Endothelial cell of umbilical vein (primary cell): ENCODE results near the gene C16orf86. TPM values are rescaled to one million over a fixed set of nuclear protein-coding genes. Genes with fewer than 3 reads are reported as not detected.

Experiments
- BruUV-seq: library from RNA; stranded (reverse); fragments of 400-500 nt; replicated peaks from 2 replicates; lab custom pipeline; 2021; lab: Mats Ljungman, UMichigan
- CTCF ChIA-PET: fragments of 300-600, 350-600 bp; sonication (Branson Sonifier 250); formaldehyde crosslinking; loops from one replicate; lab custom pipeline; 2021; ENCODE audit warnings: antibody characterized with exemption, inconsistent platforms; lab: Charles Lee
- POLR2A ChIA-PET: fragments of 300-600, 350-600 bp; sonication (Branson Sonifier 250); formaldehyde crosslinking; loops from one replicate; lab custom pipeline; 2021; ENCODE audit warnings: antibody characterized with exemption, inconsistent platforms; lab: Charles Lee
- DNase-seq: peaks from one replicate; pipeline ENCODE4 v3.0.0-alpha.2; 2011; ENCODE audit warnings: low read depth, low spot score
- FAIRE-seq: peaks from 2 replicates; lab custom pipeline; 2011; peaks lifted over from hg19 to GRCh38; lab: Jason Lieb, UNC
- H2AFZ ChIP-seq: 2 replicates; pipeline ENCODE4 v1.6.0; 2012; ENCODE audit warnings: low read depth, low read length, control low read depth, inconsistent platforms
- H3K27ac ChIP-seq: 2 replicates; pipeline ENCODE4 v1.5.1; 2011; ENCODE audit warnings: low read depth, mild to moderate bottlenecking, control low read depth, low read length, moderate library complexity; ENCODE audit not compliant: insufficient read depth
- H3K27me3 ChIP-seq, 2 experiments: 2 replicates each; pipeline versions ENCODE4 v1.6.0 to v1.6.1; 2011; ENCODE audit warnings: low read length in 2 of 2, mixed read lengths in 1 of 2; ENCODE audit not compliant: control insufficient read depth in 2 of 2, insufficient read depth in 2 of 2
- H3K36me3 ChIP-seq, 2 experiments: 2 replicates in 1 of 2; 3 replicates in 1 of 2; pipeline ENCODE4 v1.5.1; 2011; ENCODE audit warnings: low read length in 2 of 2, mild to moderate bottlenecking in 1 of 2, moderate library complexity in 1 of 2; ENCODE audit not compliant: control insufficient read depth in 2 of 2, insufficient read depth in 2 of 2; ENCODE audit errors: extremely low read depth in 1 of 2
- H3K4me1 ChIP-seq: 3 replicates; pipeline ENCODE4 v1.5.1; 2011; ENCODE audit warnings: mild to moderate bottlenecking, low read length; ENCODE audit not compliant: control insufficient read depth, insufficient read depth; ENCODE audit errors: extremely low read depth
- H3K4me2 ChIP-seq: 2 replicates; pipeline ENCODE4 v1.6.1; 2011; ENCODE audit warnings: low read length, control low read depth, mixed read lengths; ENCODE audit not compliant: insufficient read depth
- H3K4me3 ChIP-seq, 3 experiments: fragments of 200-600 bp in 1 of 3; sonication (generic), shearing (Covaris generic) in 1 of 3; replicated peaks in 1 of 3; 2 replicates each; pipeline ENCODE4 v1.5.1; 2011 to 2016; ENCODE audit warnings: control low read depth in 3 of 3, low read length in 3 of 3, mild to moderate bottlenecking in 2 of 3, inconsistent platforms in 1 of 3, low read depth in 1 of 3, moderate library complexity in 1 of 3; ENCODE audit not compliant: insufficient read depth in 1 of 3
- H3K79me2 ChIP-seq: 2 replicates; pipeline ENCODE4 v1.6.0; 2012; ENCODE audit warnings: low read length, inconsistent platforms; ENCODE audit not compliant: control insufficient read depth, insufficient read depth
- H3K9ac ChIP-seq: replicated peaks from 2 replicates; pipeline ENCODE3; 2011; ENCODE audit warnings: low read length, control low read depth; ENCODE audit not compliant: insufficient read depth; ENCODE audit errors: extremely low read depth
- H3K9me1 ChIP-seq: replicated peaks from 3 replicates; pipeline ENCODE4 v1.6.0; 2011; ENCODE audit warnings: mild to moderate bottlenecking, low read length; ENCODE audit not compliant: control insufficient read depth, insufficient read depth; ENCODE audit errors: extremely low read depth
- H3K9me3 ChIP-seq: replicated peaks from 2 replicates; pipeline ENCODE4 v1.5.1; 2012; ENCODE audit warnings: low read length, inconsistent platforms; ENCODE audit not compliant: control insufficient read depth, insufficient read depth
- H4K20me1 ChIP-seq: replicated peaks from 2 replicates; pipeline ENCODE3; 2011; ENCODE audit warnings: mild to moderate bottlenecking, low read length; ENCODE audit not compliant: control insufficient read depth, insufficient read depth; ENCODE audit errors: extremely low read depth
- EZH2 ChIP-seq: IDR thresholded peaks from 2 replicates; pipeline ENCODE4 v1.6.1; 2012; ENCODE audit warnings: borderline replicate concordance, low read depth, mild to moderate bottlenecking, moderate library complexity, low read length, inconsistent platforms; ENCODE audit not compliant: severe bottlenecking
- FOS ChIP-seq: IDR thresholded peaks from 2 replicates; pipeline ENCODE4 v1.6.1; 2011; ENCODE audit warnings: mild to moderate bottlenecking, low read length, moderate library complexity, borderline replicate concordance; ENCODE audit not compliant: insufficient read depth
- GATA2 ChIP-seq: IDR thresholded peaks from 2 replicates; pipeline ENCODE4 v1.7.0; 2011; ENCODE audit warnings: low read depth, mild to moderate bottlenecking, moderate library complexity, mixed read lengths, low read length; ENCODE audit not compliant: insufficient read length, insufficient read depth
- JUN ChIP-seq: IDR thresholded peaks from 2 replicates; pipeline ENCODE4 v1.6.1; 2011; ENCODE audit warnings: borderline replicate concordance, low read depth; ENCODE audit not compliant: insufficient read length, insufficient read depth
- MAX ChIP-seq: IDR thresholded peaks from 2 replicates; pipeline ENCODE4 v1.6.1; 2011; ENCODE audit not compliant: insufficient read depth, insufficient read length
- MYC ChIP-seq: IDR thresholded peaks from one replicate; pipeline ENCODE4 v1.6.1; 2011; ENCODE audit warnings: mild to moderate bottlenecking, low read depth, low read length
- POLR2A ChIP-seq: IDR thresholded peaks from 2 replicates; pipeline ENCODE4 v1.6.1; 2012; ENCODE audit warnings: low read depth, mild to moderate bottlenecking, control low read depth, low read length
- POLR2AphosphoS5 ChIP-seq: IDR thresholded peaks from 2 replicates; pipeline ENCODE4 v1.6.1; 2012; ENCODE audit warnings: low read depth, mild to moderate bottlenecking, control low read depth, low read length, moderate library complexity; ENCODE audit not compliant: insufficient read depth
- dilution Hi-C: fragments of 300-500 bp; cut with MboI; formaldehyde crosslinking; loops from one replicate; pipeline ENCODE4 v1.15.0; 2019; ENCODE audit warnings: low sequenced_read_pairs; ENCODE audit not compliant: extremely low pct_ligation_motif_present
- intact Hi-C: fragments of 100-400 bp; cut with micrococcal nuclease; formaldehyde crosslinking; loops from one replicate; pipeline ENCODE4 v1.10.0; 2022
- polyA plus RNA-seq, 4 experiments: library from polyadenylated mRNA; depleted of rRNA in 3 of 4; stranded (reverse) in 3 of 4; unstranded in 1 of 4; fragments of >200 nt; gene quantifications; 2 replicates each; pipeline versions ENCODE4 v1.2.1 to v1.2.3, GENCODE V29; 2011 to 2012; ENCODE audit warnings: missing spikeins in 1 of 4
- total RNA-seq: library from RNA; stranded (reverse); gene quantifications from 2 replicates; pipeline ENCODE4 v1.2.3, GENCODE V29; 2021
- TF ChIP-seq, protein P1 (sequence below), 2 donors: IDR thresholded peaks; 1 replicate in 1 of 2; 2 replicates in 1 of 2; pipeline ENCODE4 v1.5.1; 2011; ENCODE audit warnings: low read length in 2 of 2, mild to moderate bottlenecking in 2 of 2, moderate library complexity in 2 of 2, control low read depth in 1 of 2, inconsistent platforms in 1 of 2, low read depth in 1 of 2; ENCODE audit not compliant: insufficient read depth in 1 of 2; ENCODE audit errors: extremely low read depth in 1 of 2

C16orf86 gene
- total and polyA plus RNA-seq, 2 donors (not counting 3 experiments of a cell fraction or from before 2014, with no cell fraction given): 0.62 to 0.98 TPM

GRCh38 chr16:67683767-67684166 lies 17.2 kb downstream of the C16orf86 start:
- no peak overlapping the region for H3K4me2 ChIP-seq
- peaks cover 3% of the 10 kb centered on the region for H4K20me1 ChIP-seq
- dilution Hi-C loops (loop anchor here (25.0 kb wide), 1 partner anchor 229 kb away; no protein-coding TSS in a partner anchor), intact Hi-C loops (no loop called here)
- peaks cover 9% of the 10 kb centered on the region for H3K4me1 ChIP-seq
- no peak overlapping the region for H3K9ac ChIP-seq
- H3K4me3 ChIP-seq: no peak overlapping the region
- H3K27ac ChIP-seq: no peak overlapping the region
- ChIA-PET POLR2A (no interaction called here), CTCF (interaction anchor here (4.2 kb wide), 1 partner anchor 11 kb away, joined by 22 read pairs; no protein-coding TSS in a partner anchor)
- H2AFZ ChIP-seq: no peak overlapping the region
- no peaks in the 10 kb centered on the region for H3K27me3 ChIP-seq
- BruUV-seq: no TSS peak
- DNase-seq (no peak), FAIRE-seq (no peak)
- peaks cover 2% of the 10 kb centered on the region for H3K79me2 ChIP-seq
- peaks cover 4 to 20% of the 10 kb centered on the region in 2 experiments for H3K36me3 ChIP-seq
- H3K9me3 ChIP-seq: no peaks in the 10 kb centered on the region
- H3K9me1 ChIP-seq: no peaks in the 10 kb centered on the region
- TF ChIP-seq MYC (no peak), JUN (no peak), POLR2AphosphoS5 (no peak), FOS (no peak), GATA2 (no peak), EZH2 (no peak), POLR2A (no peak), MAX (no peak)
- TF ChIP-seq, protein P1, sequence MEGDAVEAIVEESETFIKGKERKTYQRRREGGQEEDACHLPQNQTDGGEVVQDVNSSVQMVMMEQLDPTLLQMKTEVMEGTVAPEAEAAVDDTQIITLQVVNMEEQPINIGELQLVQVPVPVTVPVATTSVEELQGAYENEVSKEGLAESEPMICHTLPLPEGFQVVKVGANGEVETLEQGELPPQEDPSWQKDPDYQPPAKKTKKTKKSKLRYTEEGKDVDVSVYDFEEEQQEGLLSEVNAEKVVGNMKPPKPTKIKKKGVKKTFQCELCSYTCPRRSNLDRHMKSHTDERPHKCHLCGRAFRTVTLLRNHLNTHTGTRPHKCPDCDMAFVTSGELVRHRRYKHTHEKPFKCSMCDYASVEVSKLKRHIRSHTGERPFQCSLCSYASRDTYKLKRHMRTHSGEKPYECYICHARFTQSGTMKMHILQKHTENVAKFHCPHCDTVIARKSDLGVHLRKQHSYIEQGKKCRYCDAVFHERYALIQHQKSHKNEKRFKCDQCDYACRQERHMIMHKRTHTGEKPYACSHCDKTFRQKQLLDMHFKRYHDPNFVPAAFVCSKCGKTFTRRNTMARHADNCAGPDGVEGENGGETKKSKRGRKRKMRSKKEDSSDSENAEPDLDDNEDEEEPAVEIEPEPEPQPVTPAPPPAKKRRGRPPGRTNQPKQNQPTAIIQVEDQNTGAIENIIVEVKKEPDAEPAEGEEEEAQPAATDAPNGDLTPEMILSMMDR (IDR thresholded peaks at IDR 0.05; ENCODE audit: extremely low read depth in 1 of 2, insufficient read depth in 1 of 2, low read depth in 1 of 2, low read length in 2 of 2): no peak
